HCT116 (cell line): Measurements from ENCODE around the gene SLC25A42. TPM values are rescaled to one million over a fixed set of nuclear protein-coding genes. Genes with fewer than 3 reads are reported as not detected.

ENCODE experiments used
- ATAC-seq: fragments of 200-7000 bp; cut with Tn5 transposase; 2 replicates; pipeline ENCODE4 v1.9.1; 2020; ENCODE audit warnings: mild to moderate bottlenecking, moderate library complexity
- BruUV-seq: library from RNA; stranded (reverse); fragments of 400-500 nt; replicated peaks from 2 replicates; lab custom pipeline; 2021; lab: Mats Ljungman, UMichigan
- CTCF ChIA-PET: fragments of 300-600 bp; sonication (Branson Sonifier 250); formaldehyde crosslinking; loops from one replicate; lab custom pipeline; 2021; ENCODE audit warnings: antibody characterized with exemption; lab: Charles Lee
- POLR2A ChIA-PET: fragments of 300-600, 350-600 bp; sonication (Branson Sonifier 250); formaldehyde crosslinking; loops from one replicate; lab custom pipeline; 2021; ENCODE audit warnings: antibody characterized with exemption; lab: Charles Lee
- RAD21 ChIA-PET, 2 experiments: fragments of 300-600 bp; sonication (Branson Sonifier 250); formaldehyde crosslinking; loops; one replicate each; lab custom pipeline; 2023; ENCODE audit warnings: low total read pairs in 2 of 2; ENCODE audit not compliant: uncharacterized antibody in 2 of 2, unreplicated experiment in 2 of 2, low non-redundant PET in 1 of 2; lab: Charles Lee
- DNase-seq: peaks from one replicate; pipeline ENCODE4 v3.0.0-alpha.2; 2010; ENCODE audit warnings: low read depth, low spot score
- H2AFZ ChIP-seq: fragments of 200-600 bp; shearing (Covaris generic), sonication (generic); 2 replicates; pipeline ENCODE4 v1.6.1; 2017; ENCODE audit warnings: low read depth, mixed run types, mixed read lengths, antibody characterized with exemption, low read length; ENCODE audit not compliant: poor library complexity, severe bottlenecking
- H3K27ac ChIP-seq: 2 replicates; pipeline ENCODE4 v1.5.1; 2012; ENCODE audit warnings: low read depth, low read length
- H3K27me3 ChIP-seq: fragments of 200-600 bp; sonication (generic); 2 replicates; pipeline ENCODE4 v1.6.1; 2016; ENCODE audit warnings: mixed run types, low read length, mixed read lengths; ENCODE audit not compliant: insufficient read depth
- H3K36me3 ChIP-seq, 2 experiments: fragments of 200-500 bp in 1 of 2; fragments of 200-600 bp in 1 of 2; sonication (Bioruptor generic) in 1 of 2; sonication (generic) in 1 of 2; 2 replicates each; pipeline versions ENCODE4 v1.5.1 to v1.6.1; 2014 to 2016; ENCODE audit warnings: low read length in 2 of 2, inconsistent platforms in 1 of 2, mixed read lengths in 1 of 2, mixed run types in 1 of 2; ENCODE audit not compliant: insufficient read depth in 2 of 2, control insufficient read depth in 1 of 2
- H3K4me1 ChIP-seq, 2 experiments: fragments of 200-600 bp in 1 of 2; sonication (generic) in 1 of 2; 2 replicates each; pipeline versions ENCODE4 v1.5.1 to v1.6.1; 2012 to 2017; ENCODE audit warnings: low read length in 2 of 2, inconsistent platforms in 1 of 2, mild to moderate bottlenecking in 1 of 2, mixed read lengths in 1 of 2, mixed run types in 1 of 2, moderate library complexity in 1 of 2; ENCODE audit not compliant: insufficient read depth in 2 of 2, control insufficient read depth in 1 of 2
- H3K4me2 ChIP-seq: fragments of 200-600 bp; sonication (generic); 2 replicates; pipeline ENCODE4 v1.6.1; 2017; ENCODE audit warnings: mixed run types, low read length, mixed read lengths
- H3K4me3 ChIP-seq, 2 experiments: fragments of 200-600 bp in 1 of 2; sonication (generic) in 1 of 2; replicated peaks in 1 of 2; 2 replicates each; pipeline ENCODE4 v1.5.1; 2011 to 2016; ENCODE audit warnings: low read length in 2 of 2, control low read depth in 1 of 2, low read depth in 1 of 2, mild to moderate bottlenecking in 1 of 2, mixed read lengths in 1 of 2, mixed run types in 1 of 2
- H3K79me2 ChIP-seq: fragments of 200-600 bp; sonication (generic); 2 replicates; pipeline ENCODE4 v1.6.1; 2017; ENCODE audit warnings: mild to moderate bottlenecking, mixed run types, low read length, moderate library complexity, mixed read lengths; ENCODE audit not compliant: insufficient read depth
- H3K9ac ChIP-seq: fragments of 200-600 bp; sonication (generic); 2 replicates; pipeline ENCODE4 v1.6.1; 2016; ENCODE audit warnings: low read length, mixed read lengths
- H3K9me2 ChIP-seq: fragments of 200-600 bp; sonication (generic), shearing (Covaris generic); 2 replicates; pipeline ENCODE4 v1.6.1; 2017; ENCODE audit warnings: mixed run types, mild to moderate bottlenecking, moderate library complexity; ENCODE audit not compliant: insufficient read depth
- H3K9me3 ChIP-seq, 2 experiments: fragments of 200-500 bp in 1 of 2; fragments of 200-600 bp in 1 of 2; sonication (Bioruptor generic) in 1 of 2; sonication (generic) in 1 of 2; 2 replicates each; pipeline ENCODE4 v1.6.1; 2014 to 2017; ENCODE audit warnings: low read length in 2 of 2, mixed read lengths in 2 of 2, inconsistent platforms in 1 of 2, low read depth in 1 of 2, mild to moderate bottlenecking in 1 of 2, mixed run types in 1 of 2, moderate library complexity in 1 of 2; ENCODE audit not compliant: control insufficient read depth in 1 of 2, insufficient read depth in 1 of 2
- H4K20me1 ChIP-seq: fragments of 200-600 bp; sonication (generic), shearing (Covaris generic); 2 replicates; pipeline ENCODE4 v1.6.1; 2017; ENCODE audit warnings: mixed run types, mild to moderate bottlenecking, moderate library complexity; ENCODE audit not compliant: insufficient read depth
- CBX3 ChIP-seq: IDR thresholded peaks from 2 replicates; pipeline ENCODE4 v1.6.1; 2012; ENCODE audit warnings: low read depth
- CTCF ChIP-seq, 3 experiments: fragments of 200-600 bp in 1 of 3; sonication (generic) in 1 of 3; IDR thresholded peaks in 2 of 3; conservative IDR thresholded peaks in 1 of 3; 2 replicates each; pipeline ENCODE4 v1.5.1; 2012 to 2017; ENCODE audit warnings: low read depth in 2 of 3, low read length in 2 of 3, antibody characterized with exemption in 1 of 3, borderline replicate concordance in 1 of 3, control low read depth in 1 of 3, mild to moderate bottlenecking in 1 of 3, mixed read lengths in 1 of 3, mixed run types in 1 of 3, moderate library complexity in 1 of 3; ENCODE audit not compliant: insufficient read depth in 1 of 3
- RAD21 ChIP-seq: IDR thresholded peaks from 2 replicates; pipeline ENCODE4 v1.6.1; 2012; ENCODE audit warnings: low read depth, mild to moderate bottlenecking
- SRF ChIP-seq: IDR thresholded peaks from 2 replicates; pipeline ENCODE4 v1.6.1; 2012; ENCODE audit warnings: low read depth
- YY1 ChIP-seq: IDR thresholded peaks from 2 replicates; pipeline ENCODE4 v1.6.1; 2011; ENCODE audit warnings: low read length, low read depth, moderate library complexity, mild to moderate bottlenecking; ENCODE audit not compliant: insufficient replicate concordance; ENCODE audit errors: extremely low read depth
- intact Hi-C: fragments of 100-400 bp; cut with micrococcal nuclease; formaldehyde crosslinking; loops from 2 replicates; pipeline ENCODE4 v1.10.0; 2022
- total RNA-seq: library from RNA; stranded (reverse); gene quantifications from one replicate; pipeline ENCODE4 v1.2.1, GENCODE V29; 2021; ENCODE audit not compliant: unreplicated experiment

The SLC25A42 gene
- total RNA-seq, 1 experiment from 2014 or later = 10.2 TPM

GRCh38 chr19:19054939-19055440 is 8.8 kb upstream of the SLC25A42 start:
- Histone ChIP-seq H4K20me1 (no peaks in the 10 kb centered on the region), H3K9me3 (no peaks in the 10 kb centered on the region), H3K36me3 (peaks cover 3 to 57% of the 10 kb centered on the region in 2 experiments; a peak in 3 of 4 replicates), H3K4me2 (no peak overlapping the region), H3K4me3 (no peak overlapping the region), H3K9me2 (no peaks in the 10 kb centered on the region), H3K27me3 (no peaks in the 10 kb centered on the region), H3K4me1 (no peaks in the 10 kb centered on the region)
- no peak for DNase-seq
- RAD21 ChIA-PET = interaction anchor here in 1 of 2 experiments (1.3 kb wide), 1 partner anchor 87 kb away, joined by 3 read pairs; no protein-coding TSS in a partner anchor
- POLR2A ChIA-PET = no interaction called here
- TF ChIP-seq YY1 (no peak), CTCF (IDR thresholded peaks at IDR 0.05 in 2 of 3, conservative IDR thresholded peaks at IDR 0.05 in 1 of 3; ENCODE audit: borderline replicate concordance in 1 of 3, insufficient read depth in 1 of 3, low read depth in 2 of 3, low read length in 2 of 3) (no peak), SRF (no peak)
- TF ChIP-seq, all 23 proteins: peak for 0
- Histone ChIP-seq H3K79me2 (no peaks in the 10 kb centered on the region), H3K9ac (no peak overlapping the region), H3K27ac (no peak overlapping the region), H2AFZ (no peak overlapping the region)
- CTCF ChIA-PET = interaction anchor here (0.7 kb wide), 1 partner anchor 88 kb away, joined by 3 read pairs; no protein-coding TSS in a partner anchor
- no peak for ATAC-seq
- intact Hi-C loops = loop anchor here (1.0 kb wide), 1 partner anchor 61 kb away; no protein-coding TSS in a partner anchor
- BruUV-seq = no TSS peak

DNA sequence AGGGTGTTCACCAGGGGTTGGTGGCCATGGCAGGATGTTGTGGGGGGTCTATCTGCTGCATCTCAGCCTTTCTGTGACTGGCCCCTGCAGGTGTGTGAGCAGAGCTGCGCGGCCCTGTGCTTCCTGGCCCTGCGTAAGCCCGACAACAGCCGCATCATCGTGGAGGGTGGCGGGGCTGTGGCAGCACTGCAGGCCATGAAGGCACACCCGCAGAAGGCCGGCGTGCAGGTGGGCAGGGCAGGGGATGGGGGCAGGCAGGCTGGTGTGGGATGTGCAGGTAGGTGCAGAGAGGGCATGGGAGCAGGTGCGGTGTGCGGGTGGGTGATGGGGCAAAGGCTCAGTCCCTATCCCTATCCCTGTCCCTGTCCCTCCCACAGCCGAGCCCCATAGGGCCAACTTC is 8.1 kb upstream of the SLC25A42 start:
- CTCF ChIA-PET = interaction anchor here (0.7 kb wide), 1 partner anchor 87 kb away, joined by 3 read pairs; no protein-coding TSS in a partner anchor

More for the DNA sequence above, 8.1 kb upstream of the SLC25A42 start:
- intact Hi-C loops = no loop called here
- ATAC-seq (no peak), DNase-seq (no peak)
- Histone ChIP-seq H3K4me3 (no peak overlapping the region), H3K9me3 (no peaks in the 10 kb centered on the region), H2AFZ (no peak overlapping the region), H3K4me1 (no peaks in the 10 kb centered on the region), H3K9ac (no peak overlapping the region), H3K27me3 (no peaks in the 10 kb centered on the region), H3K27ac (no peak overlapping the region), H4K20me1 (no peaks in the 10 kb centered on the region), H3K79me2 (no peaks in the 10 kb centered on the region), H3K9me2 (no peaks in the 10 kb centered on the region), H3K36me3 (peaks cover 3 to 57% of the 10 kb centered on the region in 2 experiments; a peak in 2 of 4 replicates), H3K4me2 (no peak overlapping the region)
- no peak for TF ChIP-seq RAD21
- no peak for TF ChIP-seq CBX3
- ChIA-PET RAD21 (interaction anchor here in 1 of 2 experiments (0.6 kb wide), 1 partner anchor 10 kb away, joined by 5 read pairs; no protein-coding TSS in a partner anchor), POLR2A (no interaction called here)
- BruUV-seq = no TSS peak
